DOHH2 (cell line): ENCODE measurements around the gene SPRR3.

ENCODE experiments used
- CTCF ChIP-seq: fragments of 200-600 bp; sonication (generic); IDR thresholded peaks from one replicate; pipeline ENCODE4 v1.5.1; 2014; ENCODE audit warnings: antibody characterized with exemption, mild to moderate bottlenecking, low read depth, low read length; ENCODE audit not compliant: poor library complexity, severe bottlenecking
- EZH2phosphoT487 ChIP-seq: fragments of 200-600 bp; sonication (generic); IDR thresholded peaks from 2 replicates; pipeline ENCODE4 v1.6.1; 2017; ENCODE audit warnings: borderline replicate concordance, mild to moderate bottlenecking, antibody characterized with exemption, low read length, moderate library complexity, mixed read lengths

- TF ChIP-seq EZH2phosphoT487, result no peak
- no peak for TF ChIP-seq CTCF
These were observed 44.0 kb upstream of the SPRR3 start for GRCh38 chr1:152957561-152957960.
